ENCODE measurements around the gene CEP126.

DNA sequence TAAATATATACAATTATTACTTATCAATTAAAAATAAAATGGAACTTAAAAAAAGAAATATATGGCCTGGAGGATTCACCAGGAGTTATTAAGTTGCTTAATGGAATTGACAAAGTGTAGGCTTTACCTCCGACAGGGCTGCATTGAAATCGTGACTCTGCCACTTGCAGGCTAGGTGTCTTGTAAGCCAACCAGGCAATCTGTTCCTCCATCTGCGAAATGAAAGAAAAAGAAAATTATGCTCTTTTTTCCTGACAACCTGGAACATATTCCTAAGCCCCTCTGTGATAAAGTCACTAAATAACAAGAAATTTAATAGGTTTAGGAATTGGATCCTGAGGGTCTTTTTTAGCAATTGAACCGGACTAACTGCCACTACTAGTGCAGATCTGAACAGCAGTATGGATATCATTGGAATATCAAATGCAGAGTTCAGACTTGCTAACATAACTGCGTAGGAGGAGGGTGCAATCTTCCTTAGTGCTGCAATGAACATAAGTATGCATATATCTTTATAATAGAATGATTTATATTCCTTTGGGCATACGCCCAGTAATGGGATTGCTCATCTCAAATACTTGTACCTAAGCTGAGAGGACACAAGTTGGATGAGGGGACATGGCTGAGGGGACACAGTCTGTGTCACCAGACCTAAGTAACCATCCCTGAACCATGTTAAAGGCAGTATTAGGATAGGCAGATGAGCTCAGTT lies 42.5 kb upstream of the CEP126 start:
- TF ChIP-seq, protein P1, sequence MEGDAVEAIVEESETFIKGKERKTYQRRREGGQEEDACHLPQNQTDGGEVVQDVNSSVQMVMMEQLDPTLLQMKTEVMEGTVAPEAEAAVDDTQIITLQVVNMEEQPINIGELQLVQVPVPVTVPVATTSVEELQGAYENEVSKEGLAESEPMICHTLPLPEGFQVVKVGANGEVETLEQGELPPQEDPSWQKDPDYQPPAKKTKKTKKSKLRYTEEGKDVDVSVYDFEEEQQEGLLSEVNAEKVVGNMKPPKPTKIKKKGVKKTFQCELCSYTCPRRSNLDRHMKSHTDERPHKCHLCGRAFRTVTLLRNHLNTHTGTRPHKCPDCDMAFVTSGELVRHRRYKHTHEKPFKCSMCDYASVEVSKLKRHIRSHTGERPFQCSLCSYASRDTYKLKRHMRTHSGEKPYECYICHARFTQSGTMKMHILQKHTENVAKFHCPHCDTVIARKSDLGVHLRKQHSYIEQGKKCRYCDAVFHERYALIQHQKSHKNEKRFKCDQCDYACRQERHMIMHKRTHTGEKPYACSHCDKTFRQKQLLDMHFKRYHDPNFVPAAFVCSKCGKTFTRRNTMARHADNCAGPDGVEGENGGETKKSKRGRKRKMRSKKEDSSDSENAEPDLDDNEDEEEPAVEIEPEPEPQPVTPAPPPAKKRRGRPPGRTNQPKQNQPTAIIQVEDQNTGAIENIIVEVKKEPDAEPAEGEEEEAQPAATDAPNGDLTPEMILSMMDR (CRISPR knock-in tag; IDR thresholded peaks at IDR 0.05) = no peak
- TF ChIP-seq, protein P2, sequence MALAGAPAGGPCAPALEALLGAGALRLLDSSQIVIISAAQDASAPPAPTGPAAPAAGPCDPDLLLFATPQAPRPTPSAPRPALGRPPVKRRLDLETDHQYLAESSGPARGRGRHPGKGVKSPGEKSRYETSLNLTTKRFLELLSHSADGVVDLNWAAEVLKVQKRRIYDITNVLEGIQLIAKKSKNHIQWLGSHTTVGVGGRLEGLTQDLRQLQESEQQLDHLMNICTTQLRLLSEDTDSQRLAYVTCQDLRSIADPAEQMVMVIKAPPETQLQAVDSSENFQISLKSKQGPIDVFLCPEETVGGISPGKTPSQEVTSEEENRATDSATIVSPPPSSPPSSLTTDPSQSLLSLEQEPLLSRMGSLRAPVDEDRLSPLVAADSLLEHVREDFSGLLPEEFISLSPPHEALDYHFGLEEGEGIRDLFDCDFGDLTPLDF (CRISPR knock-in tag; IDR thresholded peaks at IDR 0.05) = no peak
- TF ChIP-seq SPEN (CRISPR knock-in tag; IDR thresholded peaks at IDR 0.05; ENCODE audit: low read depth) = no peak
- TF ChIP-seq, protein P3, sequence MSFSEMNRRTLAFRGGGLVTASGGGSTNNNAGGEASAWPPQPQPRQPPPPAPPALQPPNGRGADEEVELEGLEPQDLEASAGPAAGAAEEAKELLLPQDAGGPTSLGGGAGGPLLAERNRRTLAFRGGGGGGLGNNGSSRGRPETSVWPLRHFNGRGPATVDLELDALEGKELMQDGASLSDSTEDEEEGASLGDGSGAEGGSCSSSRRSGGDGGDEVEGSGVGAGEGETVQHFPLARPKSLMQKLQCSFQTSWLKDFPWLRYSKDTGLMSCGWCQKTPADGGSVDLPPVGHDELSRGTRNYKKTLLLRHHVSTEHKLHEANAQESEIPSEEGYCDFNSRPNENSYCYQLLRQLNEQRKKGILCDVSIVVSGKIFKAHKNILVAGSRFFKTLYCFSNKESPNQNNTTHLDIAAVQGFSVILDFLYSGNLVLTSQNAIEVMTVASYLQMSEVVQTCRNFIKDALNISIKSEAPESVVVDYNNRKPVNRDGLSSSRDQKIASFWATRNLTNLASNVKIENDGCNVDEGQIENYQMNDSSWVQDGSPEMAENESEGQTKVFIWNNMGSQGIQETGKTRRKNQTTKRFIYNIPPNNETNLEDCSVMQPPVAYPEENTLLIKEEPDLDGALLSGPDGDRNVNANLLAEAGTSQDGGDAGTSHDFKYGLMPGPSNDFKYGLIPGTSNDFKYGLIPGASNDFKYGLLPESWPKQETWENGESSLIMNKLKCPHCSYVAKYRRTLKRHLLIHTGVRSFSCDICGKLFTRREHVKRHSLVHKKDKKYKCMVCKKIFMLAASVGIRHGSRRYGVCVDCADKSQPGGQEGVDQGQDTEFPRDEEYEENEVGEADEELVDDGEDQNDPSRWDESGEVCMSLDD (CRISPR knock-in tag; IDR thresholded peaks at IDR 0.05; ENCODE audit: borderline replicate concordance) = no peak
- TF ChIP-seq, protein P4, sequence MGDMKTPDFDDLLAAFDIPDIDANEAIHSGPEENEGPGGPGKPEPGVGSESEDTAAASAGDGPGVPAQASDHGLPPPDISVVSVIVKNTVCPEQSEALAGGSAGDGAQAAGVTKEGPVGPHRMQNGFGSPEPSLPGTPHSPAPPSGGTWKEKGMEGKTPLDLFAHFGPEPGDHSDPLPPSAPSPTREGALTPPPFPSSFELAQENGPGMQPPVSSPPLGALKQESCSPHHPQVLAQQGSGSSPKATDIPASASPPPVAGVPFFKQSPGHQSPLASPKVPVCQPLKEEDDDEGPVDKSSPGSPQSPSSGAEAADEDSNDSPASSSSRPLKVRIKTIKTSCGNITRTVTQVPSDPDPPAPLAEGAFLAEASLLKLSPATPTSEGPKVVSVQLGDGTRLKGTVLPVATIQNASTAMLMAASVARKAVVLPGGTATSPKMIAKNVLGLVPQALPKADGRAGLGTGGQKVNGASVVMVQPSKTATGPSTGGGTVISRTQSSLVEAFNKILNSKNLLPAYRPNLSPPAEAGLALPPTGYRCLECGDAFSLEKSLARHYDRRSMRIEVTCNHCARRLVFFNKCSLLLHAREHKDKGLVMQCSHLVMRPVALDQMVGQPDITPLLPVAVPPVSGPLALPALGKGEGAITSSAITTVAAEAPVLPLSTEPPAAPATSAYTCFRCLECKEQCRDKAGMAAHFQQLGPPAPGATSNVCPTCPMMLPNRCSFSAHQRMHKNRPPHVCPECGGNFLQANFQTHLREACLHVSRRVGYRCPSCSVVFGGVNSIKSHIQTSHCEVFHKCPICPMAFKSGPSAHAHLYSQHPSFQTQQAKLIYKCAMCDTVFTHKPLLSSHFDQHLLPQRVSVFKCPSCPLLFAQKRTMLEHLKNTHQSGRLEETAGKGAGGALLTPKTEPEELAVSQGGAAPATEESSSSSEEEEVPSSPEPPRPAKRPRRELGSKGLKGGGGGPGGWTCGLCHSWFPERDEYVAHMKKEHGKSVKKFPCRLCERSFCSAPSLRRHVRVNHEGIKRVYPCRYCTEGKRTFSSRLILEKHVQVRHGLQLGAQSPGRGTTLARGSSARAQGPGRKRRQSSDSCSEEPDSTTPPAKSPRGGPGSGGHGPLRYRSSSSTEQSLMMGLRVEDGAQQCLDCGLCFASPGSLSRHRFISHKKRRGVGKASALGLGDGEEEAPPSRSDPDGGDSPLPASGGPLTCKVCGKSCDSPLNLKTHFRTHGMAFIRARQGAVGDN (CRISPR knock-in tag; IDR thresholded peaks at IDR 0.05) = no peak

All from HepG2 (cell line).